Fibroblast of the aortic adventitia (primary cell): ENCODE results near the gene ACKR4. TPM values are rescaled to one million over a fixed set of nuclear protein-coding genes. Genes with fewer than 3 reads are reported as not detected.
A peak's percentile ranks its signal among the peaks of the same experiment; 100 is the strongest.
"Not testable (repeated sequence)": the region's sequence is repeated elsewhere in the genome, so short reads cannot be mapped to it uniquely, and the experiment has no call there.

ENCODE experiments used
- DNase-seq: peaks from one replicate; pipeline ENCODE4 v3.0.0-alpha.2; 2010; ENCODE audit warnings: low read depth
- H3K4me3 ChIP-seq: 2 replicates; pipeline ENCODE4 v1.5.1; 2011; ENCODE audit warnings: low read depth, mild to moderate bottlenecking, control low read depth, low read length, moderate library complexity
- total RNA-seq: library from RNA; depleted of rRNA; stranded (reverse); fragments of >200 nt; gene quantifications from 2 replicates; pipeline ENCODE4 v1.2.3, GENCODE V29; 2012; ENCODE audit warnings: low replicate concordance
- TF ChIP-seq, protein P1 (sequence below): IDR thresholded peaks from 2 replicates; pipeline ENCODE4 v1.5.1; 2011; ENCODE audit warnings: mild to moderate bottlenecking, low read length, control low read depth, inconsistent platforms; ENCODE audit not compliant: insufficient read depth

The ACKR4 gene
- total RNA-seq, 1 donor: 175 TPM

DNA sequence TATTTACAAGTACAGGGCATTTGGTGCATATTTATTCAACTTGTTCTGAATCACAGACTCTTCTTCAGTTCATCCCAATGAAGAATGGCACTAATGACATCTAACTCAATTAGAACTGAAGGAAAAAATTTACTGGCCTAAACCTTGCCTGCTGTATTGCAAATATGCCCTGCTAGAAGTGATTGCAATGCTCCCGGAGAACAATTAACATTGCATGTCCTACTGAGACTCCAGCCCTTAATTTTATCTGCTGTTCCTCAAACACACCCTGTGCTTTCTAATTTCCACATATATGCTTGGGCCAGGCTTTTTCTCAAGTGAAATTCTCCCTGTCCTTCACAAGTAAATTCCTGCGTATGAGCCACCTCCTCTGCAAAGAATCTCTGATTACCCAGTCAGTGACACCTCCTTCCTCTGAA lies 8.3 kb downstream of the ACKR4 start:
- DNase-seq: peak; percentile 62
- TF ChIP-seq, protein P1, sequence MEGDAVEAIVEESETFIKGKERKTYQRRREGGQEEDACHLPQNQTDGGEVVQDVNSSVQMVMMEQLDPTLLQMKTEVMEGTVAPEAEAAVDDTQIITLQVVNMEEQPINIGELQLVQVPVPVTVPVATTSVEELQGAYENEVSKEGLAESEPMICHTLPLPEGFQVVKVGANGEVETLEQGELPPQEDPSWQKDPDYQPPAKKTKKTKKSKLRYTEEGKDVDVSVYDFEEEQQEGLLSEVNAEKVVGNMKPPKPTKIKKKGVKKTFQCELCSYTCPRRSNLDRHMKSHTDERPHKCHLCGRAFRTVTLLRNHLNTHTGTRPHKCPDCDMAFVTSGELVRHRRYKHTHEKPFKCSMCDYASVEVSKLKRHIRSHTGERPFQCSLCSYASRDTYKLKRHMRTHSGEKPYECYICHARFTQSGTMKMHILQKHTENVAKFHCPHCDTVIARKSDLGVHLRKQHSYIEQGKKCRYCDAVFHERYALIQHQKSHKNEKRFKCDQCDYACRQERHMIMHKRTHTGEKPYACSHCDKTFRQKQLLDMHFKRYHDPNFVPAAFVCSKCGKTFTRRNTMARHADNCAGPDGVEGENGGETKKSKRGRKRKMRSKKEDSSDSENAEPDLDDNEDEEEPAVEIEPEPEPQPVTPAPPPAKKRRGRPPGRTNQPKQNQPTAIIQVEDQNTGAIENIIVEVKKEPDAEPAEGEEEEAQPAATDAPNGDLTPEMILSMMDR: no peak
- H3K4me3 ChIP-seq: no peak overlapping the region

DNA sequence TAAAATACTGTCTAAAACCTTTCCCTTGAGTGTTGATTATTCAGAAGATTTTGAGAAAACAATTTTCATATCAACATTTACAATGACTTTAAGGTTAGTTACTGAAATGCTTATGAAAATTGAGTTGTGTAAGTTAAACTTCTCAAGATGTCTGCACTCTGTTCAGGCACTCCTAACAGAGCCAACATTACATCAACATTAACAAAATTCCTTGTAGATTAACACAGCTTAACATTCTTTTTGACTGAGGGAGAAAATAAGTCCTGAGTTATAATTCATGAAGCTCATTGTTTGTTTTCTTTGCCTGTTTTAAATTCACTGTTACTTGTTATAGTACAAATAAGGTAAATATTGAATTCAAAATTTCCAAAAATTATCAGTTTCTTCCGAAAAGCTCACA lies 9.0 kb downstream of the ACKR4 start:
- no peak overlapping the region for H3K4me3 ChIP-seq
- peak; percentile 74 for DNase-seq
- TF ChIP-seq, protein P1: no peak

GRCh38 chr3:132606620-132607019 lies 9.6 kb downstream of the ACKR4 start:
- H3K4me3 ChIP-seq, DNase-seq: not testable (repeated sequence)

GRCh38 chr3:132615301-132615700 lies 18.2 kb downstream of the ACKR4 start:
- H3K4me3 ChIP-seq, DNase-seq: not testable (repeated sequence)

GRCh38 chr3:132615881-132616280 lies 18.8 kb downstream of the ACKR4 start:
- no peak for DNase-seq
- TF ChIP-seq, protein P1: no peak

GRCh38 chr3:132616780-132617179 lies 19.7 kb downstream of the ACKR4 start:
- TF ChIP-seq, protein P1: no peak
- no peak overlapping the region for H3K4me3 ChIP-seq
- DNase-seq: no peak

More at GRCh38 chr3:132615881-132616280, 18.8 kb downstream of the ACKR4 start:
- H3K4me3 ChIP-seq: no peak overlapping the region

- TF ChIP-seq, protein P1: no peak
- H3K4me3 ChIP-seq: no peak overlapping the region
- no peak for DNase-seq
Measured at GRCh38 chr3:132622148-132622547, 25.1 kb downstream of the ACKR4 start.

GRCh38 chr3:132622761-132623160 lies 25.7 kb downstream of the ACKR4 start:
- H3K4me3 ChIP-seq: no peak overlapping the region
- DNase-seq: no peak
- TF ChIP-seq, protein P1: no peak
